Esophagus (tissue), 2 donors: ENCODE measurements around the gene NMNAT1. TPM values are rescaled to one million over a fixed set of nuclear protein-coding genes. Genes with fewer than 3 reads are reported as not detected.
"Not testable (repeated sequence)": the region's sequence is repeated elsewhere in the genome, so short reads cannot be mapped to it uniquely, and the experiment has no call there.

ENCODE experiments used
- H3K27ac ChIP-seq, 2 donors: one replicate each; pipeline ENCODE4 v1.5.1; 2013; ENCODE audit warnings: low read depth in 2 of 2, mild to moderate bottlenecking in 2 of 2, inconsistent platforms in 1 of 2, low read length in 1 of 2, moderate library complexity in 1 of 2
- H3K27me3 ChIP-seq, 2 donors: one replicate each; pipeline ENCODE4 v1.6.1; 2013; ENCODE audit warnings: low read length in 2 of 2, control low read depth in 1 of 2, mild to moderate bottlenecking in 1 of 2; ENCODE audit not compliant: insufficient read depth in 2 of 2, control insufficient read depth in 1 of 2
- H3K36me3 ChIP-seq, 2 donors: one replicate each; pipeline ENCODE4 v1.6.1; 2013; ENCODE audit warnings: low read length in 1 of 2; ENCODE audit not compliant: control insufficient read depth in 2 of 2, insufficient read depth in 2 of 2
- H3K4me1 ChIP-seq, 2 donors: one replicate each; pipeline ENCODE4 v1.6.1; 2013; ENCODE audit warnings: low read length in 1 of 2; ENCODE audit not compliant: control insufficient read depth in 2 of 2, insufficient read depth in 2 of 2
- H3K4me3 ChIP-seq, 2 donors: one replicate each; pipeline ENCODE4 v1.5.1; 2013; ENCODE audit warnings: low read length in 2 of 2, mild to moderate bottlenecking in 2 of 2, low read depth in 1 of 2, moderate library complexity in 1 of 2
- H3K9me3 ChIP-seq, 2 donors: one replicate each; pipeline ENCODE4 v1.6.1; 2013; ENCODE audit warnings: mild to moderate bottlenecking in 2 of 2, low read depth in 1 of 2, low read length in 1 of 2, moderate library complexity in 1 of 2; ENCODE audit not compliant: control insufficient read depth in 2 of 2, insufficient read depth in 1 of 2
- WGBS, 2 donors: extraction: QIAGEN DNeasy Blood & Tissue Kit; methylation state at CpG; one replicate each; pipeline ENCODE4 v1.1.7; 2013; 5-methylcytosine and 5-hydroxymethylcytosine counted together
- polyA plus RNA-seq, 2 donors: library from polyadenylated mRNA; stranded (reverse); fragments of 200-250 nt; gene quantifications; one replicate each; pipeline ENCODE4 v1.2.3, GENCODE V29; 2013
- donor health status: healthy with polysubstance abuse.
- donor health status: Bipolar disorder and iron deficiency.

The NMNAT1 gene
- polyA plus RNA-seq, 2 donors = 3.6 to 4.2 TPM

DNA sequence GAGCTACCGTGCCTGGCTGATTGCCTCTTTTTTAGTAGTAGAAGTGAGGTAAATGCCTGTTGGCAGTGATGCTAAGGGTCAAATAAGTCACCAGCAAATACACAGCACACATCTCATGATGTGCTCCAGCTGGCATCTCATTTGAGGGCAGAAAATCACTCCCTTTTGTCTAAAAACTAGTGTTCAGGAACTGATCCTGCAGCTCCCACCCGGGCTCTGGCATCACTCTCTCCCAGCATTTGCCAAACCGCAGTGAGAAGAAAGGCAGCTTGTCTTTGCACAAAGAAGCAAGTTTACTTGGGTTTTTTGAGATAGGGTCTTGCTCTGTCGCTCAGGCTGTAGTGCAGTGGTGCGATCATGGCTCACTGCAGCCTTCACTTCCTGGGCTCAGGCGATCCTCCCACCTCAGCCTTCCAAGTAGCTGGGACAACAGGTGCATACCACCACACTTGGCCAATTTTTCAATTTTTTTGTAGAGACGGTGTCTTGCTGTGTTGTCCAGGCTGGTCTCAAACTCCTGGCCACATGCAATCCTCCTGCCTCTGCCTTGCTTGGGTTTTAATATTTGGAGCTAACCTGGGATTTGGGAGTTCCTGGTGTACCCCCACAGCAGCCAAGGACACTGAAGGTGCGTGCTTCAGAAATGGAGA lies 57.9 kb downstream of the NMNAT1 start:
- Histone ChIP-seq H3K9me3 (no peaks in the 10 kb centered on the region), H3K4me1 (no peaks in the 10 kb centered on the region), H3K27me3 (peaks cover 0 to 2% of the 10 kb centered on the region in 2 donors), H3K4me3 (no peak overlapping the region), H3K36me3 (no peaks in the 10 kb centered on the region), H3K27ac (no peak overlapping the region)
- 78 to 82% methylated on average over 8 of the region's 8 CpGs for WGBS, 2 donors

DNA sequence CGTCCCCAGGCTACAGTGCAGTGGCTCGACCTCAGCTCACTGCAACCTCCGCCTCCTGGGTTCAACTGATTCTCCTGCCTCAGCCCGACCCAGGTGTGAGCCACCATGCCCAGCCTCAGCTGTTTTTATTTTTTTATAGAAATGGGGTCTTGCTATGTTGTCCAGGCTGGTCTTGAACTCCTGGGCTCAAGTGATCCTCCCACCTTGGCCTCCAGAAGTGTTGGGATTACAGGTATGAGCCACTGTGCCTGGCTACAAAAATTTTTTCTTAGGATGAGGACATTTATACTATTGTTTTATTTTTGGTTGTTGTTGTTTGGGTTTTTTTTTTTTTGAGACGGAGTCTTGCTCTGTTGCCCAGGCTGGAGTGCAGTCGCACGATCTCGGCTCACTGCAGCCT lies 62.0 kb downstream of the NMNAT1 start:
- not testable (repeated sequence) for H3K9me3 ChIP-seq, H3K36me3 ChIP-seq, H3K4me3 ChIP-seq, H3K27ac ChIP-seq, H3K27me3 ChIP-seq, H3K4me1 ChIP-seq
- WGBS, 2 donors = 91 to 94% methylated on average over 8 of the region's 8 CpGs

- H3K27me3 ChIP-seq = no peaks in the 10 kb centered on the region
- WGBS, 2 donors = 43 to 53% methylated on average over 4 of the region's 4 CpGs
- no peaks in the 10 kb centered on the region for H3K9me3 ChIP-seq
- H3K4me3 ChIP-seq = no peak overlapping the region
- H3K4me1 ChIP-seq = no peaks in the 10 kb centered on the region
- no peak overlapping the region for H3K27ac ChIP-seq
- no peaks in the 10 kb centered on the region for H3K36me3 ChIP-seq
Observed at GRCh38 chr1:10007169-10007568, 63.9 kb downstream of the NMNAT1 start.

GRCh38 chr1:10014016-10014415 lies 70.7 kb downstream of the NMNAT1 start:
- Histone ChIP-seq H3K4me1 (no peaks in the 10 kb centered on the region), H3K36me3 (no peaks in the 10 kb centered on the region), H3K9me3 (no peaks in the 10 kb centered on the region), H3K4me3 (no peak overlapping the region), H3K27ac (no peak overlapping the region), H3K27me3 (no peaks in the 10 kb centered on the region)
- WGBS, 2 donors = 85 to 86% methylated on average over 5 of the region's 5 CpGs

- Histone ChIP-seq H3K4me3 (no peak overlapping the region), H3K36me3 (no peaks in the 10 kb centered on the region), H3K9me3 (no peaks in the 10 kb centered on the region), H3K27ac (no peak overlapping the region), H3K27me3 (no peaks in the 10 kb centered on the region), H3K4me1 (no peaks in the 10 kb centered on the region)
Observed at GRCh38 chr1:10019561-10019960, 76.3 kb downstream of the NMNAT1 start.

DNA sequence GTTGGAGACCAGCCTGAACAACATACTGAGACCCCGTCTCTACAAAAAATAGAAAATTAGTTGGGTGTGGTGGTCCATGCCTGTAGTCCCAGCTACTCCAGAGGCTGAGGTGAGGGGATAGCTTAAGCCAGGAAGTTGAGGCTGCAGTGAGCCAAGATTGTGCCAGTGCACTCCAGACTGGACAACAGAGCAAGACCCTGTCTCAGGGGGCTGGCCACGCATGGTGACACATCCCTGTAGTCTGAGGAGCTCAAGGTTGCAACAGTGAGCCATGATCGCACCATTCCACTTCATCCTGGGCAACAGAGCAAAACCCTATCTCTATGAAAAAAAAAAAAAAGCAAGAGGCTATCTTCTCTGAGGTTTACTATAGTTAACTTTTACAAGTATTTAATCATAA lies 76.8 kb downstream of the NMNAT1 start:
- no peaks in the 10 kb centered on the region for H3K36me3 ChIP-seq
- no peak overlapping the region for H3K4me3 ChIP-seq
- H3K4me1 ChIP-seq = no peaks in the 10 kb centered on the region
- no peak overlapping the region for H3K27ac ChIP-seq
- WGBS, 2 donors = 92 to 93% methylated on average over 3 of the region's 3 CpGs
- H3K27me3 ChIP-seq = no peaks in the 10 kb centered on the region
- no peaks in the 10 kb centered on the region for H3K9me3 ChIP-seq

GRCh38 chr1:10020678-10021077 lies 77.4 kb downstream of the NMNAT1 start:
- H3K27me3 ChIP-seq, H3K36me3 ChIP-seq, H3K4me3 ChIP-seq, H3K9me3 ChIP-seq, H3K4me1 ChIP-seq, H3K27ac ChIP-seq: not testable (repeated sequence)
- WGBS, 2 donors = 72 to 78% methylated on average over 2 of the region's 2 CpGs

DNA sequence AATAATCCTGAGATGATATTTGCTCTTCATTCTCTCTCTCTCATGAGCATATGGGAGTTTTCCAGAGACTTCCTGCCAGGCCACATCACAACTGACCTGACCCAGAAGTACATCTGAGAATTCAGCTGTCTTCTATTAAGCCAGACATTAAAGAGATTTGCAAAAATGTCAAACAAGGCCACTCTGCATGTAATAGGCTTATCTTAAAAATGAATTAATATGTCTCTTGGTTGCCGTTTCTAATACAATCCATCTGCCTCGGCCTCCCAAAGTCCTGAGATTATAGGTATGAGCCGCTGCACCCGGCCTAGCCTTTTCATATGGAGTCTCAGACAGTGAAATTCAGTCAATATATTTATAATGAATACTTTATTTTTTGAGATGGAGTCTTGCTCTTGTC lies 78.7 kb downstream of the NMNAT1 start:
- H3K4me3 ChIP-seq, H3K36me3 ChIP-seq, H3K27me3 ChIP-seq, H3K4me1 ChIP-seq, H3K27ac ChIP-seq, H3K9me3 ChIP-seq: not testable (repeated sequence)
- WGBS, 2 donors = 73 to 79% methylated on average over 4 of the region's 4 CpGs

DNA sequence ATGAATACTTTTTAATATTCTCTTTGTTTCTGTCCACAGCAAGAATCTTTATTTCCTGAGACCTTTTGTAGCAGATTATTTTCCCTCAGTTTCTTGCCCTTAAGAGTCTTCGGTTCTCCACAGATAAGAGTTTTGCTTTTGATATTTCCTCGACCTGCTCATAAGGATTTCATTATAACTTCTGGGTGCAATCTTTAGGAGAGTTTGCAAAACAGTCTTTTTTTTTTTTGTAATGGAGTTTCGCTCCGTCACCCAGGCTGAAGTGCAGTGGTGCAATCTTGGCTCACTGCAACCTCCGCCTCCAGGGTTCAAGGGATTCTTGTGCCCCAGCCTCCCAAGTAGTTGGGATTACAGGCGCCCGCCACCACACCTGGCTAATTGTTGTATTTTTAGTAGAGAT lies 79.4 kb downstream of the NMNAT1 start:
- Histone ChIP-seq H3K27ac (no peak overlapping the region), H3K4me3 (no peak overlapping the region), H3K9me3 (no peaks in the 10 kb centered on the region), H3K36me3 (no peaks in the 10 kb centered on the region), H3K27me3 (no peaks in the 10 kb centered on the region), H3K4me1 (no peaks in the 10 kb centered on the region)
- WGBS, 2 donors = 92 to 93% methylated on average over 7 of the region's 7 CpGs

- Histone ChIP-seq H3K36me3 (no peaks in the 10 kb centered on the region), H3K9me3 (no peaks in the 10 kb centered on the region), H3K27me3 (no peaks in the 10 kb centered on the region), H3K27ac (no peak overlapping the region), H3K4me1 (no peaks in the 10 kb centered on the region), H3K4me3 (no peak overlapping the region)
- 84 to 91% methylated on average over 2 of the region's 2 CpGs for WGBS, 2 donors
Observed at GRCh38 chr1:10025354-10025753, 82.1 kb downstream of the NMNAT1 start.
